HepG2 (cell line): ENCODE measurements around the gene LHX3. TPM values are rescaled to one million over a fixed set of nuclear protein-coding genes. Genes with fewer than 3 reads are reported as not detected.

Experiments
- FOXA3 ChIP-seq: IDR thresholded peaks from 2 replicates; pipeline ENCODE4 v1.6.1; 2016; ENCODE audit warnings: missing genetic modification reagents, missing compliant biosample characterization
- FUBP1 ChIP-seq: sonication (generic); formaldehyde crosslinking; IDR thresholded peaks from 2 replicates; pipeline ENCODE4 v1.5.1; 2020; ENCODE audit warnings: missing genetic modification reagents, mild to moderate bottlenecking, borderline replicate concordance
- GTF2F1 ChIP-seq: fragments of 150-350 bp; IDR thresholded peaks from 2 replicates; pipeline ENCODE4 v1.6.1; 2014; ENCODE audit warnings: low read length
- HIVEP1 ChIP-seq: sonication (generic); formaldehyde crosslinking; IDR thresholded peaks from 2 replicates; pipeline ENCODE4 v1.4.0; 2020; ENCODE audit warnings: mild to moderate bottlenecking, missing genetic modification reagents
- MTA1 ChIP-seq: sonication (generic); formaldehyde crosslinking; IDR thresholded peaks from 2 replicates; pipeline ENCODE4 v1.4.0; 2020; ENCODE audit warnings: missing genetic modification reagents, mild to moderate bottlenecking, borderline replicate concordance
- POGZ ChIP-seq: sonication (generic); formaldehyde crosslinking; IDR thresholded peaks from 2 replicates; pipeline ENCODE4 v1.4.0; 2020; ENCODE audit warnings: mild to moderate bottlenecking, missing genetic modification reagents
- POLR2AphosphoS5 ChIP-seq: IDR thresholded peaks from 2 replicates; pipeline ENCODE4 v1.6.1; 2012; ENCODE audit warnings: low read depth, low read length
- ZKSCAN5 ChIP-seq: sonication (generic); formaldehyde crosslinking; IDR thresholded peaks from 2 replicates; pipeline ENCODE4 v1.5.1; 2020; ENCODE audit warnings: mild to moderate bottlenecking, missing genetic modification reagents
- ZNF260 ChIP-seq: sonication (generic); formaldehyde crosslinking; IDR thresholded peaks from 2 replicates; pipeline ENCODE4 v1.4.0; 2020; ENCODE audit warnings: missing genetic modification reagents, low read depth, mild to moderate bottlenecking, borderline replicate concordance
- ZNF274 ChIP-seq: sonication (generic); formaldehyde crosslinking; IDR thresholded peaks from 2 replicates; pipeline ENCODE4 v1.5.1; 2020; ENCODE audit warnings: mild to moderate bottlenecking, missing genetic modification reagents
- polyA plus RNA-seq, 8 experiments: library from polyadenylated mRNA; depleted of rRNA in 3 of 8; stranded (reverse) in 7 of 8; unstranded in 1 of 8; fragments of >200 nt; fragmentation: Illumina TruSeq in 4 of 8; extraction: Trizol in 4 of 8; gene quantifications; 2 replicates each; pipeline versions ENCODE4 v1.2.1 to v1.2.3, GENCODE V29; 2011 to 2016; ENCODE audit warnings: low read depth in 4 of 8, missing spikeins in 1 of 8, mixed read lengths in 1 of 8; ENCODE audit not compliant: insufficient read depth in 1 of 8
- total RNA-seq, 5 experiments: library from RNA; depleted of rRNA; stranded (reverse); fragments of >200 nt; fragmentation: Illumina TruSeq; extraction: Trizol; gene quantifications; 2 replicates each; pipeline ENCODE4 v1.2.3, GENCODE V29; 2016; ENCODE audit warnings: low read depth in 1 of 5
- TF ChIP-seq, protein P1 (sequence below), 2 experiments: fragments of 450-650 bp in 1 of 2; sonication (generic) in 1 of 2; formaldehyde crosslinking in 1 of 2; IDR thresholded peaks; 2 replicates each; pipeline versions ENCODE4 v1.6.1 to v1.8.0; 2016 to 2022; ENCODE audit warnings: antibody characterized with exemption in 1 of 2, mild to moderate bottlenecking in 1 of 2, missing genetic modification reagents in 1 of 2
- TF ChIP-seq, protein P2 (sequence below): sonication (generic); formaldehyde crosslinking; IDR thresholded peaks from 2 replicates; pipeline ENCODE4 v1.4.0; 2020; ENCODE audit warnings: missing genetic modification reagents
- TF ChIP-seq, protein P3 (sequence below): IDR thresholded peaks from 2 replicates; pipeline ENCODE4 v1.6.1; 2016; ENCODE audit warnings: mild to moderate bottlenecking, missing biosample characterization, missing genetic modification reagents
- TF ChIP-seq, protein P4 (sequence below): IDR thresholded peaks from 2 replicates; pipeline ENCODE4 v1.6.1; 2016; ENCODE audit warnings: mild to moderate bottlenecking

LHX3 gene
- total and polyA plus RNA-seq, 2 of the 13 experiments (the other 11 are each of a cell fraction or from before 2014, with no cell fraction given) = not detected

GRCh38 chr9:136245219-136246150 lies 40.6 kb upstream of the LHX3 start, which contains the start of gene QSOX2 (continued):
- TF ChIP-seq GTF2F1 = no peak
- peak; percentile 37; the same call in 1 of the 2 replicates for TF ChIP-seq POLR2AphosphoS5
- TF ChIP-seq FOXA3 (CRISPR knock-in tag) = no peak
- no peak for TF ChIP-seq HIVEP1 (CRISPR knock-in tag)
- no peak for TF ChIP-seq POGZ
- TF ChIP-seq, protein P1, sequence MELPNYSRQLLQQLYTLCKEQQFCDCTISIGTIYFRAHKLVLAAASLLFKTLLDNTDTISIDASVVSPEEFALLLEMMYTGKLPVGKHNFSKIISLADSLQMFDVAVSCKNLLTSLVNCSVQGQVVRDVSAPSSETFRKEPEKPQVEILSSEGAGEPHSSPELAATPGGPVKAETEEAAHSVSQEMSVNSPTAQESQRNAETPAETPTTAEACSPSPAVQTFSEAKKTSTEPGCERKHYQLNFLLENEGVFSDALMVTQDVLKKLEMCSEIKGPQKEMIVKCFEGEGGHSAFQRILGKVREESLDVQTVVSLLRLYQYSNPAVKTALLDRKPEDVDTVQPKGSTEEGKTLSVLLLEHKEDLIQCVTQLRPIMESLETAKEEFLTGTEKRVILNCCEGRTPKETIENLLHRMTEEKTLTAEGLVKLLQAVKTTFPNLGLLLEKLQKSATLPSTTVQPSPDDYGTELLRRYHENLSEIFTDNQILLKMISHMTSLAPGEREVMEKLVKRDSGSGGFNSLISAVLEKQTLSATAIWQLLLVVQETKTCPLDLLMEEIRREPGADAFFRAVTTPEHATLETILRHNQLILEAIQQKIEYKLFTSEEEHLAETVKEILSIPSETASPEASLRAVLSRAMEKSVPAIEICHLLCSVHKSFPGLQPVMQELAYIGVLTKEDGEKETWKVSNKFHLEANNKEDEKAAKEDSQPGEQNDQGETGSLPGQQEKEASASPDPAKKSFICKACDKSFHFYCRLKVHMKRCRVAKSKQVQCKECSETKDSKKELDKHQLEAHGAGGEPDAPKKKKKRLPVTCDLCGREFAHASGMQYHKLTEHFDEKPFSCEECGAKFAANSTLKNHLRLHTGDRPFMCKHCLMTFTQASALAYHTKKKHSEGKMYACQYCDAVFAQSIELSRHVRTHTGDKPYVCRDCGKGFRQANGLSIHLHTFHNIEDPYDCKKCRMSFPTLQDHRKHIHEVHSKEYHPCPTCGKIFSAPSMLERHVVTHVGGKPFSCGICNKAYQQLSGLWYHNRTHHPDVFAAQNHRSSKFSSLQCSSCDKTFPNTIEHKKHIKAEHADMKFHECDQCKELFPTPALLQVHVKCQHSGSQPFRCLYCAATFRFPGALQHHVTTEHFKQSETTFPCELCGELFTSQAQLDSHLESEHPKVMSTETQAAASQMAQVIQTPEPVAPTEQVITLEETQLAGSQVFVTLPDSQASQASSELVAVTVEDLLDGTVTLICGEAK (IDR thresholded peaks at IDR 0.05) = no peak
- TF ChIP-seq, protein P1 (CRISPR knock-in tag; IDR thresholded peaks at IDR 0.05) = no peak
- no peak for TF ChIP-seq FUBP1 (CRISPR knock-in tag)
- TF ChIP-seq ZNF260 = no peak
- TF ChIP-seq, protein P2, sequence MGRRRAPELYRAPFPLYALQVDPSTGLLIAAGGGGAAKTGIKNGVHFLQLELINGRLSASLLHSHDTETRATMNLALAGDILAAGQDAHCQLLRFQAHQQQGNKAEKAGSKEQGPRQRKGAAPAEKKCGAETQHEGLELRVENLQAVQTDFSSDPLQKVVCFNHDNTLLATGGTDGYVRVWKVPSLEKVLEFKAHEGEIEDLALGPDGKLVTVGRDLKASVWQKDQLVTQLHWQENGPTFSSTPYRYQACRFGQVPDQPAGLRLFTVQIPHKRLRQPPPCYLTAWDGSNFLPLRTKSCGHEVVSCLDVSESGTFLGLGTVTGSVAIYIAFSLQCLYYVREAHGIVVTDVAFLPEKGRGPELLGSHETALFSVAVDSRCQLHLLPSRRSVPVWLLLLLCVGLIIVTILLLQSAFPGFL (CRISPR knock-in tag) = no peak
- TF ChIP-seq, protein P3, sequence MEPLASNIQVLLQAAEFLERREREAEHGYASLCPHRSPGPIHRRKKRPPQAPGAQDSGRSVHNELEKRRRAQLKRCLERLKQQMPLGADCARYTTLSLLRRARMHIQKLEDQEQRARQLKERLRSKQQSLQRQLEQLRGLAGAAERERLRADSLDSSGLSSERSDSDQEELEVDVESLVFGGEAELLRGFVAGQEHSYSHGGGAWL (CRISPR knock-in tag) = 0 out of 2 replicates have a peak, but pooled peaks have one; percentile 75
- TF ChIP-seq, protein P4, sequence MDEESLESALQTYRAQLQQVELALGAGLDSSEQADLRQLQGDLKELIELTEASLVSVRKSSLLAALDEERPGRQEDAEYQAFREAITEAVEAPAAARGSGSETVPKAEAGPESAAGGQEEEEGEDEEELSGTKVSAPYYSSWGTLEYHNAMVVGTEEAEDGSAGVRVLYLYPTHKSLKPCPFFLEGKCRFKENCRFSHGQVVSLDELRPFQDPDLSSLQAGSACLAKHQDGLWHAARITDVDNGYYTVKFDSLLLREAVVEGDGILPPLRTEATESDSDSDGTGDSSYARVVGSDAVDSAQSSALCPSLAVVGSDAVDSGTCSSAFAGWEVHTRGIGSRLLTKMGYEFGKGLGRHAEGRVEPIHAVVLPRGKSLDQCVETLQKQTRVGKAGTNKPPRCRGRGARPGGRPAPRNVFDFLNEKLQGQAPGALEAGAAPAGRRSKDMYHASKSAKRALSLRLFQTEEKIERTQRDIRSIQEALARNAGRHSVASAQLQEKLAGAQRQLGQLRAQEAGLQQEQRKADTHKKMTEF (CRISPR knock-in tag) = peak; percentile 17; the same call in 1 of the 2 replicates
- no peak for TF ChIP-seq ZNF274 (CRISPR knock-in tag)
- TF ChIP-seq ZKSCAN5 = no peak
- TF ChIP-seq MTA1 (CRISPR knock-in tag) = no peak
